ENCODE data around the gene ZNF100. TPM values are rescaled to one million over a fixed set of nuclear protein-coding genes. Genes with fewer than 3 reads are reported as not detected.
"Not testable (repeated sequence)": the region's sequence is repeated elsewhere in the genome, so short reads cannot be mapped to it uniquely, and the experiment has no call there.

ZNF100 gene
- total RNA-seq: 3.5 TPM

DNA sequence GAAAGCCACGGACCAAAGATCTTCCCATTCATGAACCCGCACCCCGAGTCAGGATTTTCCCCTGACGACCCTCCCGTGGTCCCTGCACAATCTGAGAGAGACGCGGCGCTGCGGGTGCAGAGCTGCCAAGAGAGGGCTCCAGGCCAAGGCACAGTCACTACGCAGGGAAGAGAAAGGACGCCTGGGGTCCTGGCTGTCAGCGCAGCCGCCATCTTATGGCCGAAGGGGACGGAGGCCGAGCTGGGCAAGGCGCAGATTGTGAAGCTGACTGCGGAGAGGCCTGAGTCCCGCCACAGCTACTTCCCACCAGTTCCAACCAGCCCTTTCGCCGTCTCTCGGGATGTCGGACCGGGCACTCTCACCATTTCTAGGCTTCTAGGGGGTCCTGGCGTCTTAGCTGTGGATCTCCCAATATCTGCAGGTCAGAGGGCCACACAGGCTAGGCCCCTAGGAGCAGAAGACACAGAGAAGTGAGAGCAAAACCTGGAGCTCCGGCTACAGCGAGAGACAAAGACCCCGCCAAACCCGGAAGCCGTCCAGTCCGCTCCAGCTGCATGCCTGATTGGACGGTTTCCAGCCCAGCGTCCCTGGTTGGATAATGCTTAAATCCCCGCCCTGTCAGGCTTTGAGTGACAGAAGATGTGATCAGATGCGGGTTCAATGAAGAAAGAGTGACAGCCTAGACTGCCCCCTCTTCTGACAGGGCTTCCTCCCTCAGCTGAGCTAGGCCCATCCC is at the start of gene ZNF100:
ZNF100 (minus strand) TSS at position 515 of the 736 bp plus-strand sequence; CDS start at position 365, 150 bp downstream.
- peak; percentile 93 for ATAC-seq

- ATAC-seq: no peak
These were observed 45.1 kb upstream of the ZNF100 start for GRCh38 chr19:21812448-21812847.

GRCh38 chr19:21808400-21809000 is 41.1 kb upstream of the ZNF100 start:
- ATAC-seq: not testable (repeated sequence)

DNA sequence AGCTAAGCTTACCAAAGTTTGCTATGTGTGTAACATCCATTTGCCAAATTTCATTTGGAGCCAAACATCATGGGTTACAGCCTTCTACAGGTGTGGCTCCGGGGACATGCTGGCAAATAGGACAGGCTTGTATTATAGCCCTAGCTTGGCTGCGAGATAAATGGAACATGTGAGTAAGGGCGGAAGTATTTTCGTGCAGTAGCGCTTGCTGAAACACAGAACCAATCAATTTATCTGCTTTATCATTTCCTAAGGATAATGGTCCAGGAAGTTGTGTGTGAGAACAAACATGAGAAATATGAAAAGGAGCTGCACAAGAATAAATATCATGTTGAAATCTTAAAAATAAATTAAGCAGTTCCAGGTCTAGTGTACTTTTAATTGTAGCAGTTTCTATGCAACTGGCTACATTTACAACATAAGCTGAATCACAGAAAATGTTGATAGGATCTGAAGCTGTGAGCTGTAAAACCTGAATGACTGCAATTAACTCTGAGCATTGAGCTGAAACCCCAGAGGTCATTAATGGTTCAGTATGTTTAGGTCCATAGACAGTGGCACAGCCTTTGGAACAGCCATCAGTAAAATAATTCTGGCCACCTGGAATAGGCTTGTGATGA is 22.2 kb upstream of the ZNF100 start:
- no peak for ATAC-seq

GRCh38 chr19:21786936-21787335 is 19.6 kb upstream of the ZNF100 start:
- no peak for ATAC-seq

DNA sequence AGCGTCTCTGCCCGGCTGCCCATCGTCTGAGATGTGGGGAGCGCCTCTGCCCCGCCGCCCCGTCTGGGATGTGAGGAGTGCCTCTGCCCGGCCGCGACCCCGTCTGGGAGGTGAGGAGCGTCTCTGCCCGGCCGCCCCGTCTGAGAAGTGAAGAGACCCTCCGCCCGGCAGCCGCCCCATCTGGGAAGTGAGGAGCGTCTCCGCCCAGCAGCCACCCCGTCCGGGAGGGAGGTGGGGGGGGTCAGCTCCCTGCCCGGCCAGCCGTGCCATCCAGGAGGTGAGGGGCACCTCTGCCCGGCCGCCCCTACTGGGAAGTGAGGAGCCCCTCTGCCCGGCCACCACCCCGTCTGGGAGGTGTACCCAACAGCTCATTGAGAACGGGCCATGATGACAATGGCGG is 8.4 kb upstream of the ZNF100 start:
- ATAC-seq: not testable (repeated sequence)

GRCh38 chr19:21766705-21767064 is 694 bp downstream of the ZNF100 start:
- not testable (repeated sequence) for ATAC-seq

DNA sequence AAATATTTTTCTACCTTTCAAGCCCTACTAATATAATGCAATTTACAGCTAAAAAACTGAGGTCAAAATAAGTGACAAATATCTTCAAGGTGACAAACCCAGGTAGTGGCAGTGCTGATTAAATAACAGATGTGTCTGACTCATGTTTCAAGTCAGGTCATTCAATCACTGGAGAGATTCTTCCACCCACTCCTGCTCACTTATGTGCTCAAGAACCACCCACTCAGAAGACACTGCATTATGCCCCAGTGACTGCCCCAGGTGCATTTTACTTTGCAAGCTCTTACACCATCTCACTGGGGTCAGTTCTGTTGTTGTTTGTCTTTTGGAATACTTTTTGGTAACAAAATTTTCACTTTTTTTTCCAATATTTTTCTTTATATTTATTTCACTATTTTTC is 2.2 kb downstream of the ZNF100 start:
- peak; percentile 46 for ATAC-seq

DNA sequence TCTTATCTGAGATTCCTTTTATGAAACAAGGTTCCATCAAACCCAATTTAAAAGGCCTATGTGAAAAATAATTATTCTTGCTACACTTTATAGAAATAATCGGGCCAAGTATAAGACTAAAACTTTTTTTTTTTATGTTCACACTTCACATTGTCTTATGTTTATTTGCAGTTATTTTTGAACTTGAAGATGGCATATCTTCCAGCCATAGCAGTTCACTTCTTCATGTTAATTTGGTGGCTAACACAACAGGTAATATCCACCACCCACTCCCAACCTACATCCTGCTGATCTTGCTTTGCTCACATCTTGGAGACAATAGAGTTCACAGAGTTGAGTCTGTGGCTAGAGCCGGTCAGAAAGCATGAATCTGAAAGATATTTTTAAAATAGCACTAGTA is 5.8 kb downstream of the ZNF100 start:
- not testable (repeated sequence) for ATAC-seq

DNA sequence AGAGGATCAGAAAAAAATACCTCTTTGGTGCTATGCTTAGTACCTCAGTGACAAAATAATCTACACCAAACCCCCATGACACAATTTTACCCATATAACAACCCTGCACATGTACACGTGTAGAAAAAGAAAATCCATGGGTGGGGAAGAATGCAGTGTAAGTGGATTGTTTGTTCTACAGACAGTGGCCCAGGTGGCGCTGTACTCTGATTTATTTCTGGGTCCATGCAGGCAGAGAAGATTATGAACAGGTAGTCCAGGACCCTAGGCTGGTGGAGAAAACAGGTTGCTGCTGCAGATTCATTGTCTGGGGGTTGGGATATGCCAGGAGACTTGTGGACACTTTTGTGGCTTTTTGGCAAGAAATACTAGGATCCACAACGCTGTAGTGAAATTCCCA is 9.1 kb downstream of the ZNF100 start:
- ATAC-seq: no peak

DNA sequence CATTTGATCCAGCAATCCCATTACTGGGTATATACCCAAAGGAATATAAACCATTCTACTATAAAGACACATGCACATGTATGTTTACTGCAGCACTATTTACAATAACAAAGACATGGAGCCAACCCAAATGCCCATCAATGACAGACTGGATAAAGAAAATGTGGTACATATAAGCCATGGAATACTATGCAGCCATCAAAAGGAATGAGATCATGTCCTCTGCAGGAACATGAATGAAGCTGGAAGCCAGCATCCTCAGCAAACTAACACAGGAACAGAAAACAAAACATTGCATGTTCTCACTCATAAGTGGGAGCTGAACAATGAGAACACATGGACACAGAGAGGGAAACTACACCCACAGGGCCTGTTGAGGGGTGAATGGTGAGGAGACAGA is 11.8 kb downstream of the ZNF100 start:
- ATAC-seq: not testable (repeated sequence)

GRCh38 chr19:21751384-21751783 is 16.0 kb downstream of the ZNF100 start:
- ATAC-seq: no peak

GRCh38 chr19:21750586-21751128 is 16.7 kb downstream of the ZNF100 start:
- no peak for ATAC-seq

- ATAC-seq: no peak
These were observed 18.3 kb downstream of the ZNF100 start for GRCh38 chr19:21749090-21749489.

GRCh38 chr19:21748088-21748487 is 19.3 kb downstream of the ZNF100 start:
- ATAC-seq: no peak

DNA sequence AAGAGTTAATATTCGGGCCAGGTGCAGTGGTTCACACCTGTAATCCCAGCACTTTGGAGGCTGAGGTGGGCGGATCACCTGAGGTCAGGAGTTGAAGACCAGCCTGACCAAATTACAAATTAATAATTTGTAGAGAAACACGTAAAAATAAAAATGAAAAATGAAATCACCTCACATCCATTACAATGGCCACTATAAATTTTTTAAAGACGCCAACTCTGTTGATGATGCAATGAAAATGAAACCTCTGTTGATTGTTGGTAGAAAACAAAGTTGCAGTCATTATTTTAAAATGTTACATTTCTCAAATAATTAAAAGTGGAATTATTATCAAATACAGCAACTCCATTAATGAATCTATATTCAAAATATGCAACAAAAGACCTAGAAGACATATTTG is 26.8 kb downstream of the ZNF100 start:
- ATAC-seq: no peak

- not testable (repeated sequence) for ATAC-seq
These were observed 40.2 kb downstream of the ZNF100 start for GRCh38 chr19:21726942-21727747.

DNA sequence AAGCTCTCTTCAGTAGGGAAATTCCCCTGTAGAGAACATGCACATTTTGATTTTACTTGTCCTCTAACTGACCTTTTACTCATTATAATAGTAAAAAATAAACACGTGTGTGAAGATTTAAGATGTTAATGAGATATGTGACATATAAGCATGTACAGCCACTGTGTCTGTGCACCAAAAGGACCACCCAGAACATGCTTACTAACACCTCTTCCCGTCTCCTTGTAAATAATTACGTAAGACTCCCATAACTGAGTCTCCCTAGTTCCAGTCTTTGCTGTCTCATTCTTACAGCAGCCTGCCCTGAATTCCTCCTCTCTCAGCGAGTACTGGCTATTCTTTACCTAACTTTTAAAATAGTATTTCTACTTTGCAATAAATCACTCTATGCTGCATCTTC is 53.6 kb downstream of the ZNF100 start:
- no peak for ATAC-seq

- no peak for ATAC-seq
These were observed 57.9 kb downstream of the ZNF100 start for GRCh38 chr19:21709464-21709863.

- ATAC-seq: not testable (repeated sequence)
These were observed 59.5 kb downstream of the ZNF100 start for GRCh38 chr19:21707878-21708277.

DNA sequence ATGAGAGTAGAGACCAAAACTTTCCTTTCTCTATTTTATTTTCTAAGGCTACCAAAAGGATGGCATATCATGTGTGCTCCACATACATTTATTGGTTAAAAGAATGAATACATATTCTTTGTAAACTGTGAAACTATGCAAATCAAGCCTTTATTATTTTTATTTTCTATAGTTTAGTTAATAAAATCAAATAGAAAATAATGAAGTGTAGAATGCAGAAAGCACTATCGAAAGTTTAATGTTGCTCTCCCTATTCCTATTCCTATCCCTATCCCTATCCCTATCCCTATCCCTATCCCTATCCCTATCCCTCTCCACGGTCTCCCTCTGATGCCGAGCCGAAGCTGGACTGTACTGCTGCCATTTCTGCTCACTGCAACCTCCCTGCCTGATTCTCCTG is 60.3 kb downstream of the ZNF100 start:
- ATAC-seq: no peak

- no peak for ATAC-seq
These were observed 62.0 kb downstream of the ZNF100 start for GRCh38 chr19:21705393-21705792.

GRCh38 chr19:21704320-21704719 is 63.1 kb downstream of the ZNF100 start:
- ATAC-seq: no peak
